Measurements from ENCODE around the gene HIPK1.

- TF ChIP-seq CTCF (IDR thresholded peaks at IDR 0.05) (no peak), POLR2A (IDR thresholded peaks at IDR 0.05) (no peak)
These were observed 2.3 kb downstream of the HIPK1 start for GRCh38 chr1:113931451-113931851.

All from testis (tissue), 2 donors.